ENCODE measurements around the gene TOR3A.
A peak's percentile ranks its signal among the peaks of the same experiment; 100 is the strongest.
"Not testable (repeated sequence)": the region's sequence is repeated elsewhere in the genome, so short reads cannot be mapped to it uniquely, and the experiment has no call there.

The TOR3A gene, protein sequence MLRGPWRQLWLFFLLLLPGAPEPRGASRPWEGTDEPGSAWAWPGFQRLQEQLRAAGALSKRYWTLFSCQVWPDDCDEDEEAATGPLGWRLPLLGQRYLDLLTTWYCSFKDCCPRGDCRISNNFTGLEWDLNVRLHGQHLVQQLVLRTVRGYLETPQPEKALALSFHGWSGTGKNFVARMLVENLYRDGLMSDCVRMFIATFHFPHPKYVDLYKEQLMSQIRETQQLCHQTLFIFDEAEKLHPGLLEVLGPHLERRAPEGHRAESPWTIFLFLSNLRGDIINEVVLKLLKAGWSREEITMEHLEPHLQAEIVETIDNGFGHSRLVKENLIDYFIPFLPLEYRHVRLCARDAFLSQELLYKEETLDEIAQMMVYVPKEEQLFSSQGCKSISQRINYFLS

DNA sequence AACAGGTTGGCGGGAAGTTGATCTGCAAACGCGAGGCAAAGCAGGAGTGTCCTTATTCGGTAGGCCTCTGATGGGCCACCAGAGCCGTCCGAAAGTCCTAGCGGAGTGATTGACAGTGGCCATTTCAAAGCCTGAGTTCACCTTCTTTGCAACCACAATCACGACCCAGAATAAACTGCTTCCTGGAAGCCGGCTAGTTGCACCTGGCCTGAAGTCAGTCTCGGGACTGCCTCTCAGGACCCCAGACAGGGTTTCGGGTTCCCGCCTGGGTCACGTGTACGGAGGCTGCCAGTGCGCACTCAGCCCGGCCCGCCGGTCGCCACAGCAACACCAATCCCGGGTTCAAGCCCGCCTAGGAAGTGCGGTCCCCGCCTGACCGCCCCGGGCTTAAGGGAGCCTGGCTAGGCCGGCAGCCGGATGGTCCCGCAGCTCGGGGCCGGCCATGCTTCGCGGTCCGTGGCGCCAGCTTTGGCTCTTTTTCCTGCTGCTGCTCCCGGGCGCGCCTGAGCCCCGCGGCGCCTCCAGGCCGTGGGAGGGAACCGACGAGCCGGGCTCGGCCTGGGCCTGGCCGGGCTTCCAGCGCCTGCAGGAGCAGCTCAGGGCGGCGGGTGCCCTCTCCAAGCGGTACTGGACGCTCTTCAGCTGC, at the start of gene TOR3A:
TSS of gene TOR3A (plus strand) at position 384 of the 646 bp plus-strand sequence. CDS start at position 443, 59 bp downstream.
- peak; percentile 85 to 88 for ATAC-seq

DNA sequence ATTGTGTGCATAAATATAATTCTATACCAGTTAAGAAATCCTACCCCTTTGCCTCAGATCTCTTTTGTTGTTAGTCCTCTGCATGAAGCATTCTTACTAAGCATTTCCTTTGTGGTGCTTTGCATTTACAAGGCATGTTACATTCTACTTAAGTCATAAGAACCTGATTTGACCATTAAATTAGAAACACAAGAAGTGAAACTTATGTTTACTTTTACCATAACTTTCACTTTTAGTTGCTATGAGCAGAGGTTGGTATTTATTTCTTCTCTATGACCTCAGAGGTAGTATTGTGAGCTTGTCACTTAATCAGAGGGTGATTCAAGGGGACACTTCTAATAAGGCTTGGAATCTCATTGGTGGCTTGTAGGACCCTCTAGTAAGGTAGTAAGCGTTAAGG, 47.1 kb upstream of the TOR3A start:
- peak; percentile 52 to 70 for ATAC-seq

DNA sequence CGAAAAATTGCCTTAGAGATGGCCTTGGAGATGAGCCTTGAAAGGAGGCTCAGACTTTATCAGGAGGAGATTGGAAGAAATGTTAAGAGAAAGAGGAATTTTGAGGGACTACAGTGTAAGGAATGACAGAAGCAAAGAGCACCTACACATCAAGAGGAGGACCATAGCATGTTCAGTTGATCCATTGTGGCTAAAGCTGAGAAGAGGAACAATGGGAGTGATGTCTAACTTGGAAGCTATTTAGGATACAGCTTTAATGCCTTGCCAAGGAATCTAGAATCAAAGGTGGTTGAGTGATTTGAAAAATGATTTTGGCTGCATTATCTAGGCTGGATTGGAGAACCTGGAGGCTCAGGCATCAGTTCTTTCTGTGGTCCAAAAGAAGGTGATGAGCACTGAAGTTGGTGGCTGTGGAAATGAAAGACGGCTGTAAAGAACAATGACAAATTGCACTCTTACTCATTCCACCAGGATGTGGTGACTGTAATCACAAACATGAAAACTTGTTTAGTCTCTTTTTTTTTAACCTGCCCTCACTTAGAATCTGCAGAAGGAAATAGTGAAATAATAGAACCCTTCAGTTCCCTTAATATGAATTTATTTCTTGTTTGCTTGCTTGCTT, 44.9 kb upstream of the TOR3A start:
- ATAC-seq, result peak; percentile 79 to 82

DNA sequence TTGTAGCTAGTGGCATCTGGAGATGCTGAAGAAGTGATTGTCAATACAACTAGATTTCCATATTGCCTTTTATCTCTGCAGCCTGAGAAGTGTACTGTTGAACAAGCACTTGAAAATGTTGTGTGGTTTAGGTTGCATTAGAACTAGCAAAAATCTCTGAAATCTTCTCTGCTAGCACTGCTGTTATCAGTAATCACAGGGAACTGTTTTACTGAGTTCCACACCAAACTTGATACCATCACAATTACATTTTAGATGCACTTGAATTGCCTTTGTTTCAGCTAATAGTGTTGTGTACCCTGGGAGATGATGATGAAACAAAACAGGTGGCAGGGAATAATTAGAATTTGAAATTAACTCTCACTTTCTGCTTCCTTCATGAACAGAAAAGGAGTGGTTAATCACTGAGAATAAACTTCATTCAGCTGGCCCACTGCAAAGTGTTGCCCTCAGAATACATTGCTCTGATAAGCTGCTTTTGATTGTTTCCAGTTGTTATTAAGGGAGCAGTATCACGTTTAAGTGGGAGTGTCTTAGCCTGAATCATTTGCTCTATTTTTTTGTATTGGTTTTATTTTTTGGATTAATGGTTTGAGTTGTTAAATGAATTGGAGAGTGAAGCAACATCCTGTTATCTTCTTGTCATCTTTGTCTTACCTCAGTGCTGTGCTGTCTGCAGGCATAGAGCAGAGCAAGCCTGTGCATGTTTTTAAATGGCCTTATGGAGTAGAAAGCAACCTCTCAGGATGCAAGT, 43.2 kb upstream of the TOR3A start:
- peak in 1 of 2 donors; percentile 7 for ATAC-seq

DNA sequence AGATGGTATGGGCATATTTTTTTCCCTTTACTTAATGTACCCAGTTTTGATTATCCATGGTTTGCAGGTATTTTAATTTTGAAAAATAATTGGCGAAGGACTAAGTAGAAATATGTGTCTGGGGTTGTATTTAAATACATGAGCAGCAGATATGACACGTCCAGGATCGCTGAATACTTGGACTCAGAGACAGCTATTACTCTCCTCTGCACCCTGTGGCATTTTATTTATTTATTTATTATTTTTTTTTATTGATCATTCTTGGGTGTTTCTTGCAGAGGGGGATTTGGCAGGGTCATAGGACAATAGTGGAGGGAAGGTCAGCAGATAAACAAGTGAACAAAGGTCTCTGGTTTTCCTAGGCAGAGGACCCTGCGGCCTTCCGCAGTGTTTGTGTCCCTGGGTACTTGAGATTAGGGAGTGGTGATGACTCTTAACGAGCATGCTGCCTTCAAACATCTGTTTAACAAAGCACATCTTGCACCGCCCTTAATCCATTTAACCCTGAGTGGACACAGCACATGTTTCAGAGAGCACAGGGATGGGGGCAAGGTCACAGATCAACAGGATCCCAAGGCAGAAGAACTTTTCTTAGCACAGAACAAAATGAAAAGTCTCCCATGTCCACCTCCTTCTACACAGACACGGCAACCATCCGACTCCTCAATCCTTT, 42.2 kb upstream of the TOR3A start:
- not testable (repeated sequence) for ATAC-seq

DNA sequence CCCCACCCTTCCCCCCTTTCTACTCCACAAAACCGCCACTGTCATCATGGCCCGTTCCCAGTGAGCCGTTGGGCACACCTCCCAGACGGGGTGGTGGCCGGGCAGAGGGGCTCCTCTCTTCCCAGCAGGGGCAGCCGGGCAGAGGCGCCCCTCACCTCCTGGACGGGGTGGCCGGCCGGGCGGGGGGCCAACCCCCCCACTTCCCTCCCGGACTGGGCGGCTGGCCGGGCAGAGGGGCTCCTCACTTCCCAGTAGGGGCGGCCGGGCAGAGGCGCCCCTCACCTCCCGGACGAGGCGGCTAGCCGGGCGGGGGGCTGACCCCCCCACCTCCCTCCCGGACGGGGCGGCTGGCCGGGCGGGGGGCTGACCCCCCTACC, 41.7 kb upstream of the TOR3A start:
- not testable (repeated sequence) for ATAC-seq

DNA sequence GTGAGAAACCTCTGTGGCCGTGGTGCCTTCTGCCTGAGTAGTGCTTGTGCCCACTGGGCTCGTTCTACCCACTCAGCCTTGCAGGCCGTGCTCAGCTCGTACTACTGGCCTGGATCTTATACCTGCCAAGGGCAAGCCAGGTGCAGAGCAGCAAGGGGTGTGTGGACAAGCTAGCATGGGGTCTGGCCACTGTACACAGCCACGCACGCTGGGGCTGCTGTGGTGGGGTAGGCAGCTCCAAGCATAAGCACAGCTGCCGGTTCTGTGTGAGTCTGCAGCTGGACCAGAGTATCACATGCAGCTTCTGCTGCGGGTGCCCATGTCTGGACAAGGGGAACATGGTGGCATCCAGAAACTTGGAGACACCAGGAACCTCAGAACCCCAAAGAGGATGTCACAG, 39.8 kb upstream of the TOR3A start:
- ATAC-seq, result no peak

DNA sequence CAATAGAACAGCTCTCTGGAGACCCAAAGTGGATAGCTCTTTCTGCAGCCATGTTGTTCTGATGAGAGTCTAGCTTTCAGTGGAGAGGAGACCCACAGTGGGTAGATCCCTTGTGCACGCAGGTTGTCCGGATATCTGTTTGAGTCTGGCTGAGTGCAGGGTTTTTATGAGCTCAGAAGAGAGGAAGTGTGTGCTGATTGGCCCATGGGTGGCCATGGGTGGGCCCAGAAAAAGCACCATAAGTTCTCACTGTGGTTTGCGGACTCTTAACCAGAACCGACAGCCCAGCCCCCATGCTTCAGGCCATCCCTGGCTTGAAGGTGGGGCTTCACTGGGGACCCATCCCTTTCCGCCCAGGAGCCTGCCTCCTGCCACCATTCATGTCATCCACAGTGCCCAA, 39.2 kb upstream of the TOR3A start:
- ATAC-seq, result no peak

DNA sequence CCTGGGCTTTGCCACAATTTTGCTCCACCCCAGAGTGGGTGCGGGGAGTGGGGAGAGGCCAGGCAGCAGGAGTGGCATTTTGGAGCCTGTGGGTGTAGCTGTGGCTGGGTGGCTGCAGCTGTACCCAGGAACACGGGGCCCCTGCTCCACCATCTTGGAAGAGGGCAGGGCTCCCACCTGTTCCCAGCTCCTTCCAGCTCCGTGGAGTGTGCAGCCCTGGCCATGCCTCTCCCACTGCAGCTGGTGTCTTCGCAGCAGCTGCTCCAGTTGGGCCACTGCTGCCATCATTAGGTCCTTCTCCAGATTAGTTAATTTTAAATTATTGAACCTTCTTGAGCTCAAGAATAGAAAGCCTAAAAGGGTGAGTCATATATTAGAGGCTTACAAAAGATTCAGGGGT, 38.6 kb upstream of the TOR3A start:
- ATAC-seq, result no peak

DNA sequence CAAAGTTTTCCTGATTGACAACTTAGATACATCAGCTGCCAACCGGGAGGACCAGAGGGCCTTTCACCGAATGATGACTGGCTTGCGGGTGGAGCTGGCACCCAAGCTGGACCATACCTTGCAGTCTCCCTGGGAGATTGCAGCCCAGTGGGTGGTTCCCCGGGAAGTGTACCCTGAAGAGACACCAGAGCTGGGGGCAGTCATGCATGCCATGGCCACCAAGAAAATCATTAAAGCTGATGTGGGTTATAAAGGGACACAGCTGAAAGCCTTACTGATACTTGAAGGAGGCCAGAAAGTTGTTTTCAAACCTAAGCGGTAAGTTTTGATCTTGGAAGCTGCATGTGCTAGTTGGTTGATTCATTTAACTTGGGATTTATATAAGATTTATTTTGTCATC, 38.0 kb upstream of the TOR3A start:
- no peak for ATAC-seq

DNA sequence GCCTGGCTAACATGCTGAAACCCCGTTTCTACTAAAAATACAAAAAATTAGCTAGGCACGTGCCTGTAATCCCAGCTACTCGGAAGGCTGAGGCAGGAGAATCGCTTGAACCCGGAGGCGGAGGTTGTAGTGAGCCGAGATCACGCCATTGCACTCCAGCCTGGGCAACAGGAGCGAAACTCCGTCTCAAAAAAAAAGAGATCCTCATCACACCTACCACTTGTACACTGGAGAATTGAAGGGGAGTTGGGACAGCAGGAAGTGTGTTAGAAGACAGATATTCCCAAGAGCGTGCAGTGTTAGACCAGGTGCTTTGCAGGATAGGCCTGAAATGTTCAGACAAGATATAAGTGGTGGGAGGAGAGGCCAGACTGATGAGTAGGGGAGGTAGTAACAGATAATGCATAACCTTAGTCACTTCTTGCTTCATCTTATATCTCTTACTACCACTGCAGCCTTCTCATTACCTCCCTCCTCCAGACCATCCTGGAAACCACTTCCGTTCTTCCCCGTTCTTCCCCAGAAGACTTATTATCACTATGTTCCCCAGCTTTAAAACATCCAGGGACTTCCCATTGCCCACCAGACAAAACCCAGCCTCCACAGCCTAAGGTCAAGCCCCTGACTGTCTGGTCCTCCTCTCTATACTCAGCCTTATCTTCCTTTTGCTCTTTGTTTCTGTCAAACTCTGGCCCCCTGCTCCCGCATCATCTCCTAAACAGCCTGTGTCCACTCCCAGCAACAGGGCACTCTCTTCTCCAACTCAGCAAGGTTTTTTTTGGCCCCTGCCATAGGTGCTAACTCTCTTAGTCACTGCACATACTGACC, 34.8 kb upstream of the TOR3A start:
- no peak for ATAC-seq

DNA sequence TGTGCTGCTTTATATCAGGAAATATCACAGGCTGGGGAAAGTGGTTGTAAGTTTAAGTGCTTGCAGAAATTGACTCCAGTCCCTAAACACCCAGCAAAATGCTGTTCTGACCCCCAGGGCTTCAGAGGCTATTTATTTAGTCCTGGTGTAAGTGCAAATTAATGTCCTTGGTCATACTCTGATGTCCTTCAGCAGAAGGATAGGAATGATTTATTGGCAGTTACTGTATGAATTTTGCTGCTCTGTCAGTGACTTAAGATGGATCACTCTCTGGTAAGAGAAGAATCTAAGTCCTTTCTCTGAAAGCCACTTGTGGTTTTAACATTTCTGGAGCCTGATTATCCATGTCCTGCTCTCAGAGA, 34.3 kb upstream of the TOR3A start:
- no peak for ATAC-seq

DNA sequence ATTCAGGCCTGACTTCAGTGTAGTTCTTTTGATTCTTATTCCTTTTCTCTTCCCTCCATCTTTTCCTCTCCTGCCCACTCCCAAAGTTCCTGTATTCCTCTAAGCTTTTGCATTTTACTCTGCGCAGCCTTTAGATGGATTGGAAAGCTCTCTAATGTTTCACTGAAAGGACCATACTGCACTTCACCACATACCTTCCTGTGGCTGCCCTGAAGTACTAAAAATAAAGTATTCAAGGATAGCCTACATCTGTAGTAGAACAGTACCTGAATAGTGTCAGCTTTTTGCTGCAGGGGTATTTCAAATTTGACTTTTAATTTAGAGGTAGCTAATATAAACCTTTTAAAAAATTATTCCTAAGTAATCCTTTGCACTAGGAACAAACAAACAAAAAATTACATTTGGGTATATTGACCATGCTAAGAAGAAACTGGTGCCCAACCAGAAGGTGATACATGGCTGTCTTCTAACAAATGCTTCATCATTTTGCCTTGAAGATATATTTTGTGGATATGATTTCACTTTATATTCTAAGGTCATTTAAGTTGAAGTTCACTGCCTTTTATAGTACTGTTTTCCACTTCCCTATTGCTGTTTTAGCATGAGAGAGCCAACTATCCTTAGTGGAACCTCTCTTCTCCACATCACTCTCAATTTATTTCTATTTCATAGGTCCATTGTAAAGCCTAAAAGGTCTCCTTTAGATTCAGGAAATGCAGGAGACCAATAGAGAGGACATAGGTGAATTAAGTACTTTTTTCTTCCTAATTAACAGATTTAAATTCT, 33.3 kb upstream of the TOR3A start:
- ATAC-seq, result no peak

DNA sequence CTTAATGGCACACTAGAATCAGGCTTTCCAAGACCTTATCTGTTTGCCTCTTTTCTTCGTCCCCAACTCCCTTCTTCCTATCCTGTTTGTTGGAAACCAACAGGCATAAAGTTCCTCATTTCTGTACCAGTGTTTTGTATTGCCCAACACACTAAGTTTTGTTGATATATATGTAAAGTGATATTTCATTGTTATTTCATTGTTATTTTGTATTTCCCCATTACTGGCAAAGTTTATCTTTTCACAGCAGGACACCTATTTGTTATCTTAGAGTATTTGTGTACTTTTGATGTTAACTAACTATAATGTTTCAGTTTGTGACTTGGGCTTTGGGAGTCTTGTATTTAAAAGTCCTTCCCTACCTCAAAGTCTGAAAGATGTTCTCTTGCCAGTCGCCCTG, 29.1 kb upstream of the TOR3A start:
- ATAC-seq, result no peak

DNA sequence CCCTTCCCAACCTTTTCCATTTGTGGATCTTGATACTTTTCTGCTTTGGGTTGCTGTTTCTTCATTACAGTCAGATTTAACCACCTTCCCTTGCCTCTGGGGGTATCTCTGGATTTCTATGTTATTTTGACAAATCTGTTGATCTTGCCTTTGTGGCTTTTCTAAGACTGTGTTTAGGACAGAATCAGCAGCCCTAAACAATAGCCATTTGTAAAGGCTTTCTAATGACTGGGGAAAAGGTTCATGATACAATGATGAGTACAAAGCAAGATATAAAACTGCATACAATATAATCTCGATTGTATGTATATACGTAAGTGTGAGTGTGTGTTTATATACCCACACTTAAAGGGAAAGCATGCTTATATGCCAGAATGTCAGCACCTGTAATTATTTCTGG, 28.4 kb upstream of the TOR3A start:
- ATAC-seq, result no peak

DNA sequence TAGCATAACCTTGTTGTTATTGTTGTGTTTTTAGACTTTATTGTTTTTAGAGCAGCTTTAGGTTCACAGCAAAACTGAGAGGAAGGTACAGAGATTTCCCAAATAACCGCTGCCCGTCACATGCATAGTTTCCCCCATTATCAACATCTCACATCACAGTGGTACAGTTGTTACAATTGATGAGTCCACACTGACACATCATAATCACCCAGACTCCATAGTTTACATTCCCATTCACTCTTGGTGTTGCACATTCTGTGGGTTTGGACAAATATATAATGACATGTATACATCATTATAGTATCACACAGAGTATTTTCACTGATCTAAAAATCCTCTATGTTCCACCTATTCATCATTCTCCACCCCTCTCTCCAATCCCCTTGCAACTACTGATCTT, 25.9 kb upstream of the TOR3A start:
- ATAC-seq, result no peak

DNA sequence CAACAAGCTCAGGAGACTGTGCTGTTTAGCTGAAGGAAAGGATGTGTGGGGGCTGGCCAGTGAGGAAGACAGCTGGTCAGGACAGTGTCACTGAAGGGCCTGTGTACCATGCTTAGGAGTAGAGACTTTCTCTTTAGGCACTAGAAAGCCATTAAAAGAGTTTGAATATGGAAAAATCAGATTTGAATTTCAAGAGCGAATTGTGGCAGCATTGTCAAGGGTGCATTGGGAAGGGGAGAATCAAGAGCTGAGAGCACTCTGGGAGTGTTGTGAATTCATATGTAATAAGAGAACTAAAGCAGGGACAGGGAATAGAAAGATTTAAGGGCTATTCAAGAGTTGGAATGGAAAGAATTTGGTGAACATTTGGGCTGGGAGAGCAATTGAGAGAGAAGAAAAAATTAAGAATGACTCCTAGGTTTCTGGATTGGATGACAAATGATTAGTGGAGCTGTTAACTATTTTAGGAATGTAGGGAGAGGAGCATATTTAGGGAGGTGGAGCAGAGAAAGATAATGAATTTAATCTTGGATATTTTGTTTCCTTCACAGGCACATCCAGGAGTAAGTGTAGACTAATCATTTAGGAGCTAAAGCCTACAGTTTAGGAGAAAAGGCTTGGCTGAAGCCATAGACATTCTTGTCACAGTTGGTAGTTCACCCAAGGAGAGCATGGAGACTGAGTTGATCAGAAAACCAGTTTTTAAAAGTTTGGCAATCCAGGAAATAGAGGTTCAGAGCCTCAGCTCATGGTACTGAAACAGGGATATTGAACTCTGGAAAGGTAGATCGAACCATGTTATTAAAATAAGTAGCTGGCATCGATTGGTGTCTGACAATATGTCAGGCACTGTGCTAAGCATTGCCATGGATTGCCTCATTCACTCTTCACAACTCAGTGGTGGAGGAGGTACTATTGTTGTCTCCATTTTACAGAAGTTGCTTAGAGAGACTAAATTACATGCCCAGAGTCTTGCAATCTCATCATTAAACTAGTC, 23.1 kb upstream of the TOR3A start:
- ATAC-seq, result no peak

DNA sequence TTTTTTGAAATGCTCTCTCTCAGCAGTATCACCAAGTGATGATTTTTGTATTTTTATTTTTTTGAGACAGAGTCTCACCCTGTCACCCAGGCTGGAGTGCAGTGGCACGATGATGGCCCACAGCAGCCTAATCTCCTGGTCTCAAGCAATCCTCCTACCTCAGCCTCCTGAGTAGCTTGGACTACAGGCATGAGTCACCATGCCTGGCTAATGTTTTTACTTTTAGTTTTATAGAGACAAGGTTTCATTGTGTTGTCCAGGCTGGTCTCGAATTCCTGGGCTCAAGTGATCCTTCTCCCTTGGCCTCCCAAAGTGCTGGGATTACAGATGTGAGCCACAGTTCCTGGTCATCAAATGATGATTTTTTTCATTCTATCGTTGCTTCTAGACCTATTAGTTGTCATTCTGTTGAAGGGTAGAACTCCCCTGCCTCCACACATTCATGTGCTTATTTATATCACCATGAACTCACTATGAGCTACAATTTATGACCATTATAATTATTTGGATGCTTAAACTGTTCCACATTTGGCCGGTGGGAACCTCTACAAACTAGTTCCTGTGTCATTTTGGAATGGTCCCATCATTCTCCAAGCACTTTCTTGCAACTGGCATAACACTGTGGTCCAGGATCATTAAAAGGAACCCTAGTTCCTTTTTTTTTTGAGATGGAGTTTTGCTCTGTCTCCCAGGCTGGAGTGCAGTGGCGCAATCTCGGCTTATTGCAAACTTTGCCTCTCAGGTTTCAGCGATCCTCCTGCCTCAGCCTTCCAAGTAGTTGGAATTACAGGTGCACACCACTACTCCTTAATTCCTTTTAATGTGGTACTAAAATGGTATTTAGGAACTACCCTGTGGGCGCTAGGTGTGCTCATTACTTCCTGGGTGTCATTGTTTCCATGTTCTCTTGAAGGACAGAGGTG, 20.2 kb upstream of the TOR3A start:
- no peak for ATAC-seq

DNA sequence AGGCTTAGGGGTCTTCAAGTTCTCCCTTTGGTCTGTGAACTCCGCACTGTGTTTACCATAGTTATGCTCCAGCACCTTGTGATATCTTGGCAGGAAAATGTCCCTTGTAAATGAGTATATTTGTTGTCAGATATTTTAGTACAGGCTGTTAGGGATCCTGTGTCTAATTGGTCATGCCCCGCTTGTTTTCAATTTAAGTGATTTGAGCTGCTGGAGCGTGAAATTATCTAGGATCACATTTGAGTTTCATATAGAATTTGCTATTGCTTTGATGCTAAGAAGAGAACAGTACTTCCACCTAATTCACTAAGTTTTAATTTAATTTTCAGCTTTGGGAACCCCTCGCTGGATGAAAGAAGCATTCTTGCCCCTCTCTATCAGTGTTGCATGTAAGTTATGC, 15.4 kb upstream of the TOR3A start:
- no peak for ATAC-seq
